ENCODE results near the gene CFAP20DC. TPM values are rescaled to one million over a fixed set of nuclear protein-coding genes. Genes with fewer than 3 reads are reported as not detected.
"Not testable (repeated sequence)": the region's sequence is repeated elsewhere in the genome, so short reads cannot be mapped to it uniquely, and the experiment has no call there.

CFAP20DC gene
- under 1 TPM in 5 of 9 donors, not detected in 4; 0.07 to 0.27 (median 0.13) TPM for total RNA-seq
- under 1 TPM in 1 of 2 donors, not detected in 1; 0.08 TPM for polyA plus RNA-seq
- long read RNA-seq, donor 1, result 0 reads
- long read RNA-seq, donor 2, result 0 reads
- long read RNA-seq, donor 3, partial matches to known transcripts, result 0 of 1 reads
- long read RNA-seq, donor 3, other reads (novel, unspliced or antisense), result 1 of 1 reads

DNA sequence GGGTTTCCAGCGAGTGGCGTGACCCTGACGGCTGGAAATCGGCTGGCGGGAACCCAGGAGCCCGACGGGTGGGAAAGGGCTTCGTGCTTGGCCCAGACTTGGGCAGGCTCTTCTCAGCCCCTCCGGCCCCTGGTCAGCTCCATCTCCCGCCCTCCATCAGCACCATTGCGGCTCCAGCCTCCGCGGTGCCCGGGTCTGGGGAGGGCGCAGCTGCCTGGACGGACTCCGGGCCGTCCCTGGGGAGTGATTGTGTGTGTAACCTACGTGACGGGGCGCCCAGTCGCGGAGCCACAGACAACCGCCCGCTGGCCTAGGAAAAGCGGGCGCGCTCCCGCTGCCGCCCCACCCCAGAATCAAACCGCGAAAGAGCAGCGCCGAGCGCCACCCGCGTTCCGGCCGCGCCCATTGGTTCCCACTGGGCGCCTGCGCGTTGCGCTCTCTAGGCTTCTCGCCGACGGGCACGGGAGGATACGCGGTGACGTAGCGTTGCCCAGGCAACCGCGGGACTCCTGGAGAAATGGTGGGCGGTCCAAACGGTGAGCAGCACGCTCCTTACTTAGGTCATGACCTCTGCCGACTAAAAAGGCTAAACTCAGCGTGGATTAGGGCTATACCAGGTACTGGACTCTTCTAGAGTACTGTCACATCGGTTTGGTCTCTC is at the start of gene CFAP20DC:
TSS of gene CFAP20DC (minus strand) at position 355 of the 661 bp plus-strand sequence. CDS start 394 bp downstream, outside the sequence.
- Histone ChIP-seq H3K4me1 (peaks cover 0 to 13% (median 0%) of the 10 kb centered on the region in 12 donors), H3K4me3 (peak within 1 kb of the TSS; percentile 34 to 73 (median 62)), H3K27ac (peak within 1 kb of the TSS in 8 of 12 donors; percentile 7 to 52 (median 26)), H3K36me3 (no peaks in the 10 kb centered on the region), H3K27me3 (no peaks in the 10 kb centered on the region), H3K9me3 (no peaks in the 10 kb centered on the region)
- 3 to 5% (median 5%) methylated on average over 14 to 60 of the region's 60 CpGs for WGBS, 4 donors
- DNase-seq (peak; percentile 85 to 95 (median 93)), ATAC-seq (peak; percentile 86 to 100 (median 99))
- intact Hi-C loops (cut with DNase I), result loop anchor here (2.0 to 10.0 kb wide), 8 partner anchors 58 to 409 kb away; no protein-coding TSS in a partner anchor
- TF ChIP-seq, protein P1, sequence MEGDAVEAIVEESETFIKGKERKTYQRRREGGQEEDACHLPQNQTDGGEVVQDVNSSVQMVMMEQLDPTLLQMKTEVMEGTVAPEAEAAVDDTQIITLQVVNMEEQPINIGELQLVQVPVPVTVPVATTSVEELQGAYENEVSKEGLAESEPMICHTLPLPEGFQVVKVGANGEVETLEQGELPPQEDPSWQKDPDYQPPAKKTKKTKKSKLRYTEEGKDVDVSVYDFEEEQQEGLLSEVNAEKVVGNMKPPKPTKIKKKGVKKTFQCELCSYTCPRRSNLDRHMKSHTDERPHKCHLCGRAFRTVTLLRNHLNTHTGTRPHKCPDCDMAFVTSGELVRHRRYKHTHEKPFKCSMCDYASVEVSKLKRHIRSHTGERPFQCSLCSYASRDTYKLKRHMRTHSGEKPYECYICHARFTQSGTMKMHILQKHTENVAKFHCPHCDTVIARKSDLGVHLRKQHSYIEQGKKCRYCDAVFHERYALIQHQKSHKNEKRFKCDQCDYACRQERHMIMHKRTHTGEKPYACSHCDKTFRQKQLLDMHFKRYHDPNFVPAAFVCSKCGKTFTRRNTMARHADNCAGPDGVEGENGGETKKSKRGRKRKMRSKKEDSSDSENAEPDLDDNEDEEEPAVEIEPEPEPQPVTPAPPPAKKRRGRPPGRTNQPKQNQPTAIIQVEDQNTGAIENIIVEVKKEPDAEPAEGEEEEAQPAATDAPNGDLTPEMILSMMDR (IDR thresholded peaks at IDR 0.05), result no peak
- peak in 1 of 2 donors; percentile 67 for TF ChIP-seq POLR2A (IDR thresholded peaks at IDR 0.05)

DNA sequence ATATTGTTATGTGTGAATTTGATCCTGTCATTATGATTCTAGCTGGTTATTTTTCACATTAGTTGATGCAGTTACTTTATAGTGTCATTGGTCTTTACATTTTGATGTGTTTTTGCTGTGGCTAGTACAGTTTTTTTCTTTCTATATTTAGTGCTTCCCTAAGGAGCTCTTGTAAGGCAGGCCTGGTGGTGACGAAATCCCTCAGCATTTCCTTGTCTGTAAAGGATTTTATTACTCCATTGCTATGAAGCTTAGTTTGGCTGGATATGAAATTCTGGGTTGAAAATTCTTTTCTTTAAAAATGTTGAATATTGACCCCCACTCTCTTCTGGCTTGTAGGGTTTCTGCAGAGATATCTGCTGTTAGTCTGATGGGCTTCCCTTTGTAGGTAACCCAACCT is 48.7 kb upstream of the CFAP20DC start:
- H3K4me1 ChIP-seq; ATAC-seq; H3K27me3 ChIP-seq; intact Hi-C loops (cut with DNase I); H3K27ac ChIP-seq; DNase-seq; H3K4me3 ChIP-seq; H3K36me3 ChIP-seq: not testable (repeated sequence)
- peaks cover 0 to 15% (median 0%) of the 10 kb centered on the region in 12 donors for H3K9me3 ChIP-seq
- 36 to 64% (median 48%) methylated on average over 1 of the region's 1 CpG for WGBS, 4 donors

DNA sequence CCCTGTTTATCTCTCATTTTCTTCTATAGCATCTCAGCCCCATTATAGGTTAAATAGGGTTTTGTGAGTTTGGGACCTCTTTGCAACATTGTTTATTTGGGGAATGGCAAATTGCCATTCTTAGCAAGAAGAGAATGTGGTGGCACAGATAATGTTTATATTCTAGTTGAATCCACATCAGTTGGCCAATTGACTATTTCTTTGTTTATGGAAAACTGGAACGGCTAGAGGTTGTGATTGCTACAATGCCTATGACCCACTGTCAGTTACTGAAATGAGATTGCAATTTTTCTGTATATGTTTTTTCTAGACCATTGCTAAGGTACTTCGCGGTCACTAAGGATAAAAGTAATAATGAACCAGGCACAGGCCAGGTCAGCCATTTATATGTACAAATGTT is 44.6 kb upstream of the CFAP20DC start:
- intact Hi-C loops (cut with DNase I), result no loop called here
- H3K4me1 ChIP-seq, result no peaks in the 10 kb centered on the region
- H3K27me3 ChIP-seq, result no peaks in the 10 kb centered on the region
- no peak overlapping the region for H3K4me3 ChIP-seq
- ATAC-seq (no peak), DNase-seq (no peak)
- TF ChIP-seq, protein P1 (IDR thresholded peaks at IDR 0.05), result no peak
- TF ChIP-seq POLR2A (IDR thresholded peaks at IDR 0.05), result no peak
- no peak overlapping the region for H3K27ac ChIP-seq
- WGBS, 4 donors, result 85 to 94% (median 90%) methylated on average over 3 of the region's 3 CpGs
- peaks cover 0 to 15% (median 0%) of the 10 kb centered on the region in 12 donors for H3K9me3 ChIP-seq
- H3K36me3 ChIP-seq, result no peaks in the 10 kb centered on the region

DNA sequence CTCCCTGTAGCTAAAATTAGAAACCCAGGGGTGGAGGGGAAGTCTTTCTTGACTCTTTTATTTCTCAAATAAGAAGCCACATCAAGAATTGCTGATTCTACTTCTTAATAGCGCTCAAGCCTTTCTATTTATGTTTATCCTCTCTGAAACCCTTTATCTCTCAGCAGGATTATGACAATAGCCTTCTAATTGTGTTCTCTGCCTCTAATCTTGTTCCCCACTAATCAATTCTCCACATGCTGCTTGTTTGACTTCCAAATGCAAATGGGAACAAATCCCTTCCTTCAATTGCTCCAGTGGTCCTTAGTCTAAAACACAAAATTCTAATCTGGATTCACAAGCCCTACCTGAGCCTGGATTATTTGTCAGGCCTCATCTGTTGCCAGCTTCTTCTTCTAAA is 43.7 kb upstream of the CFAP20DC start:
- 54 to 71% (median 64%) methylated on average over 1 of the region's 1 CpG for WGBS, 4 donors
- no peaks in the 10 kb centered on the region for H3K4me1 ChIP-seq
- no peak overlapping the region for H3K4me3 ChIP-seq
- no peaks in the 10 kb centered on the region for H3K36me3 ChIP-seq
- no peak for ATAC-seq
- DNase-seq, result no peak
- H3K9me3 ChIP-seq, result peaks cover 0 to 12% (median 0%) of the 10 kb centered on the region in 12 donors
- no peaks in the 10 kb centered on the region for H3K27me3 ChIP-seq
- no peak overlapping the region for H3K27ac ChIP-seq
- intact Hi-C loops (cut with DNase I), result no loop called here
- TF ChIP-seq, protein P1 (IDR thresholded peaks at IDR 0.05), result no peak
- TF ChIP-seq POLR2A (IDR thresholded peaks at IDR 0.05), result no peak
